ENCODE data around the gene SERPIND1. TPM values are rescaled to one million over a fixed set of nuclear protein-coding genes. Genes with fewer than 3 reads are reported as not detected.

The SERPIND1 gene
- total and polyA plus RNA-seq, 10 of the 15 experiments (the other 5 are each of a cell fraction or from before 2014, with no cell fraction given), result 0.08 to 0.85 (median 0.38) TPM; not detected in 1

DNA sequence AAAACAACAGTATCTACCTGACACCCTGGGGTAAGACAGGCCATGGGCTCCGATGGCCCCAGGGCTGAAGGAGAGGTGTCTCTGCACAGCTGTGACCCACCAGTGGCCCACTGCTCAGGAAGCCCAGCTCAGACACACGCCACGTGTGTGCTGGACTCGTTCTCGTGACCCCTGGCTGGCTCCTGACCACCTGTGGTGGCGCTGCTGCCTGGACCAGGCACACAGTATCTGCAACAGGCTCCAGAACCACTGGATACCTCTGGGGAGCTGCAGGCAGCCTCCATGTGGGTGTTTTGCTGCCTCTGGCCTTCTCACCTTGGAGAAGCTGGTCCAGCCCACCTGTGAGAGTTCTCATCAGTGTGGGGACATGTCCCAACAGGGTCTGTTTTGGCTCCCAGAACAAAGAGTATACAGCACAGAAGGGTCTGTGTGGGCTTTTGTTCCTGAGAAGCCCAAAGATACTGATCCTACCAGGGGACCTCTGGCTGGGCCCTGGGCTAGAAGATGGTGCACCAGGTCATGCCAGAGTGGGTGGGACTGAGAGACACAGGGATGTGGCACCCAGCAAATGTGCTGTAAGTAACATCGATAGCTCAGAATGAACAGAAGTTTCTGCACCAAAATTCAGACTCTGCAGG is 21.7 kb upstream of the SERPIND1 start (continued):
- TF ChIP-seq, protein P1, sequence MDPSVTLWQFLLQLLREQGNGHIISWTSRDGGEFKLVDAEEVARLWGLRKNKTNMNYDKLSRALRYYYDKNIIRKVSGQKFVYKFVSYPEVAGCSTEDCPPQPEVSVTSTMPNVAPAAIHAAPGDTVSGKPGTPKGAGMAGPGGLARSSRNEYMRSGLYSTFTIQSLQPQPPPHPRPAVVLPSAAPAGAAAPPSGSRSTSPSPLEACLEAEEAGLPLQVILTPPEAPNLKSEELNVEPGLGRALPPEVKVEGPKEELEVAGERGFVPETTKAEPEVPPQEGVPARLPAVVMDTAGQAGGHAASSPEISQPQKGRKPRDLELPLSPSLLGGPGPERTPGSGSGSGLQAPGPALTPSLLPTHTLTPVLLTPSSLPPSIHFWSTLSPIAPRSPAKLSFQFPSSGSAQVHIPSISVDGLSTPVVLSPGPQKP (IDR thresholded peaks at IDR 0.05; ENCODE audit: low read depth, low read length), result no peak
- TF ChIP-seq SRF (IDR thresholded peaks at IDR 0.05; ENCODE audit: low read depth in 2 of 2, low read length in 2 of 2) (no peak), SIX5 (IDR thresholded peaks at IDR 0.05; ENCODE audit: low read depth, low read length, severe bottlenecking) (no peak), HDAC2 (IDR thresholded peaks at IDR 0.05) (no peak), ZNF622 (IDR thresholded peaks at IDR 0.05) (no peak), ZZZ3 (IDR thresholded peaks at IDR 0.05; ENCODE audit: control insufficient read depth, insufficient read length, low read depth) (no peak), EED (IDR thresholded peaks at IDR 0.05; ENCODE audit: low read depth) (no peak), RBBP5 (conservative IDR thresholded peaks at IDR 0.05) (no peak), KDM1A (IDR thresholded peaks at IDR 0.05; ENCODE audit: borderline replicate concordance) (no peak), ZNF24 (IDR thresholded peaks at IDR 0.05) (no peak), POLR2AphosphoS5 (IDR thresholded peaks at IDR 0.05; ENCODE audit: low read length) (no peak)
- TF ChIP-seq, protein P2, sequence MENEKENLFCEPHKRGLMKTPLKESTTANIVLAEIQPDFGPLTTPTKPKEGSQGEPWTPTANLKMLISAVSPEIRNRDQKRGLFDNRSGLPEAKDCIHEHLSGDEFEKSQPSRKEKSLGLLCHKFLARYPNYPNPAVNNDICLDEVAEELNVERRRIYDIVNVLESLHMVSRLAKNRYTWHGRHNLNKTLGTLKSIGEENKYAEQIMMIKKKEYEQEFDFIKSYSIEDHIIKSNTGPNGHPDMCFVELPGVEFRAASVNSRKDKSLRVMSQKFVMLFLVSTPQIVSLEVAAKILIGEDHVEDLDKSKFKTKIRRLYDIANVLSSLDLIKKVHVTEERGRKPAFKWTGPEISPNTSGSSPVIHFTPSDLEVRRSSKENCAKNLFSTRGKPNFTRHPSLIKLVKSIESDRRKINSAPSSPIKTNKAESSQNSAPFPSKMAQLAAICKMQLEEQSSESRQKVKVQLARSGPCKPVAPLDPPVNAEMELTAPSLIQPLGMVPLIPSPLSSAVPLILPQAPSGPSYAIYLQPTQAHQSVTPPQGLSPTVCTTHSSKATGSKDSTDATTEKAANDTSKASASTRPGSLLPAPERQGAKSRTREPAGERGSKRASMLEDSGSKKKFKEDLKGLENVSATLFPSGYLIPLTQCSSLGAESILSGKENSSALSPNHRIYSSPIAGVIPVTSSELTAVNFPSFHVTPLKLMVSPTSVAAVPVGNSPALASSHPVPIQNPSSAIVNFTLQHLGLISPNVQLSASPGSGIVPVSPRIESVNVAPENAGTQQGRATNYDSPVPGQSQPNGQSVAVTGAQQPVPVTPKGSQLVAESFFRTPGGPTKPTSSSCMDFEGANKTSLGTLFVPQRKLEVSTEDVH (IDR thresholded peaks at IDR 0.05; ENCODE audit: low read depth, partially characterized antibody), result no peak

Data from GM12878 (cell line).